ENCODE measurements around the gene PDIA6. TPM values are rescaled to one million over a fixed set of nuclear protein-coding genes. Genes with fewer than 3 reads are reported as not detected.

PDIA6 gene
- total and polyA plus RNA-seq, 2 of the 4 experiments (the other 2 are of a cell fraction) = 204 to 349 TPM

DNA sequence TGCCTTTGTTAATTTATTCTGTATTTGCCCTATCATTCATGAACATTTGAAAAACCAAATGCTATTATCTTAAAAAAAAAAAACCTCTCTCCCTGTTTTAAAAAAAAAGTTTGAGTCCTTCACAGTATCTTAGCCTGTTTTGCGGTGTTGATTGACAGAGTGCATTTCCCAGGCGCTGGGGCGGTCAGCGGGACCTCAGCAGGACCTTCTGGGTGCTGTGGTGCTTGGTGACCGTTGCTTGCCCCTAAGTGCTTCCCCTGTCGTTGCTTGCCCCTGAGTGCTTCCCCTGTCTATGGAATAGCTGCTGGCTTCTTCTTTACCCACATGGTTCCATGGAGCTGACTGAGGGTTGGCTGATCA lies 79.0 kb downstream of the PDIA6 start:
- WGBS, 2 experiments (ENCODE audit: extremely low coverage in 2 of 2, insufficient read length in 1 of 2) = no CpG with 5 or more reads among the region's 6 CpGs
- H3K9me3 ChIP-seq (ENCODE audit: control insufficient read depth, insufficient read depth, low read length) = no peaks in the 10 kb centered on the region
- no peak overlapping the region for H2BK15ac ChIP-seq (ENCODE audit: low read depth, low read length)
- H2AK5ac ChIP-seq (ENCODE audit: low read depth, low read length) = no peak overlapping the region
- intact Hi-C loops (cut with micrococcal nuclease) (no loop called here), in situ Hi-C loops (cut with MboI; ENCODE audit: low sequenced_read_pairs) (no loop called here), dilution Hi-C loops (cut with HindIII; ENCODE audit: low sequenced_read_pairs, unreplicated experiment) (no loop called here)
- H2BK20ac ChIP-seq (ENCODE audit: low read depth, low read length) = no peak overlapping the region
- ATAC-seq (ENCODE audit: low read depth) (no peak), DNase-seq (no peak)
- no peak overlapping the region for H3K56ac ChIP-seq (ENCODE audit: extremely low read depth, insufficient read depth, low read length)
- H4K91ac ChIP-seq (ENCODE audit: insufficient read depth, low read depth, low read length) = no peak overlapping the region
- H3K4me3 ChIP-seq (ENCODE audit: insufficient read depth, low read depth, low read length) = no peak overlapping the region
- H3K18ac ChIP-seq (ENCODE audit: low read depth, low read length) = no peak overlapping the region
- H3K27me3 ChIP-seq (ENCODE audit: control insufficient read depth, insufficient read depth, low read length) = peaks cover 32% of the 10 kb centered on the region
- ChIA-PET POLR2A (ENCODE audit: unreplicated experiment) (no interaction called here), CTCF (interaction anchor here (0.7 to 1.0 kb wide), 2 partner anchors 9 to 15 kb away, joined by 3 read pairs; no protein-coding TSS in a partner anchor)
- H3K36me3 ChIP-seq (ENCODE audit: control insufficient read depth, insufficient read depth, low read length) = no peaks in the 10 kb centered on the region
- no peak overlapping the region for H3K9ac ChIP-seq (ENCODE audit: low read depth, low read length)
- no peak overlapping the region for H2BK5ac ChIP-seq (ENCODE audit: low read depth, low read length, poor library complexity, severe bottlenecking)
- H4K20me1 ChIP-seq (ENCODE audit: insufficient read depth, low read length) = no peaks in the 10 kb centered on the region
- no peak overlapping the region for H3K4ac ChIP-seq (ENCODE audit: low read depth, low read length)
- H2AK9ac ChIP-seq (replicated peaks; ENCODE audit: low read depth, low read length, poor library complexity) = no peak overlapping the region
- no peak overlapping the region for H3K23ac ChIP-seq (ENCODE audit: low read depth, low read length)
- H3K27ac ChIP-seq (ENCODE audit: insufficient read depth, low read length) = no peak overlapping the region
- no peaks in the 10 kb centered on the region for H3K4me1 ChIP-seq (ENCODE audit: control insufficient read depth, insufficient read depth, low read length)
- H2BK120ac ChIP-seq (ENCODE audit: low read depth, low read length) = no peak overlapping the region
- TF ChIP-seq FOS (IDR thresholded peaks at IDR 0.05; ENCODE audit: low read depth, low read length) (no peak), USF2 (IDR thresholded peaks at IDR 0.05; ENCODE audit: low read depth, low read length) (no peak), CEBPB (IDR thresholded peaks at IDR 0.05; ENCODE audit: low read depth, low read length) (no peak), MAZ (IDR thresholded peaks at IDR 0.05; ENCODE audit: borderline replicate concordance, low read depth, low read length) (no peak), SMC3 (IDR thresholded peaks at IDR 0.05; ENCODE audit: low read depth, low read length) (no peak)
- TF ChIP-seq, protein P1, sequence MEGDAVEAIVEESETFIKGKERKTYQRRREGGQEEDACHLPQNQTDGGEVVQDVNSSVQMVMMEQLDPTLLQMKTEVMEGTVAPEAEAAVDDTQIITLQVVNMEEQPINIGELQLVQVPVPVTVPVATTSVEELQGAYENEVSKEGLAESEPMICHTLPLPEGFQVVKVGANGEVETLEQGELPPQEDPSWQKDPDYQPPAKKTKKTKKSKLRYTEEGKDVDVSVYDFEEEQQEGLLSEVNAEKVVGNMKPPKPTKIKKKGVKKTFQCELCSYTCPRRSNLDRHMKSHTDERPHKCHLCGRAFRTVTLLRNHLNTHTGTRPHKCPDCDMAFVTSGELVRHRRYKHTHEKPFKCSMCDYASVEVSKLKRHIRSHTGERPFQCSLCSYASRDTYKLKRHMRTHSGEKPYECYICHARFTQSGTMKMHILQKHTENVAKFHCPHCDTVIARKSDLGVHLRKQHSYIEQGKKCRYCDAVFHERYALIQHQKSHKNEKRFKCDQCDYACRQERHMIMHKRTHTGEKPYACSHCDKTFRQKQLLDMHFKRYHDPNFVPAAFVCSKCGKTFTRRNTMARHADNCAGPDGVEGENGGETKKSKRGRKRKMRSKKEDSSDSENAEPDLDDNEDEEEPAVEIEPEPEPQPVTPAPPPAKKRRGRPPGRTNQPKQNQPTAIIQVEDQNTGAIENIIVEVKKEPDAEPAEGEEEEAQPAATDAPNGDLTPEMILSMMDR (conservative IDR thresholded peaks at IDR 0.05; ENCODE audit: low read depth, low read length) = no peak
- H3K4me2 ChIP-seq (ENCODE audit: low read depth, low read length) = no peak overlapping the region
- no peak overlapping the region for H4K8ac ChIP-seq (ENCODE audit: low read depth in 2 of 2, low read length in 2 of 2)
- H3K9me1 ChIP-seq (ENCODE audit: insufficient read depth, low read length) = no peaks in the 10 kb centered on the region
- BruUV-seq (replicated peaks) = no TSS peak
- no peak overlapping the region for H4K5ac ChIP-seq (ENCODE audit: low read depth, low read length)
- H2AFZ ChIP-seq (replicated peaks; ENCODE audit: low read length, poor library complexity) = no peak overlapping the region
- H3K14ac ChIP-seq (replicated peaks; ENCODE audit: low read depth, low read length) = no peak overlapping the region
- no peaks in the 10 kb centered on the region for H3K79me1 ChIP-seq (ENCODE audit: low read depth in 1 of 2, low read length in 2 of 2)

Small RNA genes lying within 50 kb of the gene (microRNA-seq; reads per million reads assigned to microRNA genes)
- gene RNU7-138P (ENCODE audit: insufficient read depth, insufficient read length) (not detected), gene RNU7-176P (ENCODE audit: insufficient read depth, insufficient read length) (not detected)

Small RNA genes lying within 50 kb of the gene (small RNA-seq; reads per million reads assigned to genes)
- gene RNU7-138P (0 to 6.6 (median 0.15) reads per million in 5 experiments), gene RNU7-176P (0 reads per million in 5 experiments)

Other genes with a start within 250 kb of the PDIA6 start
- gene NOL10, start 122.8 kb downstream of the PDIA6 start, total RNA-seq (2012; rRNA removed) = 60.5 and 60.9 TPM in 2 replicates
- 10.3 and 12.7 TPM in 2 replicates for gene NOL10, start 122.8 kb downstream of the PDIA6 start, polyA plus RNA-seq (2012; rRNA removed)
- not detected in 2 replicates for gene ATP6V1C2, start 91.2 kb downstream of the PDIA6 start, total RNA-seq (2012; rRNA removed)
- 0.04 TPM in 1 of 2 replicates, not detected in the other for gene ATP6V1C2, start 91.2 kb downstream of the PDIA6 start, polyA plus RNA-seq (2012; rRNA removed)
- 0.54 and 0.56 TPM in 2 replicates for gene KCNF1, start 99.1 kb upstream of the PDIA6 start, total RNA-seq (2012; rRNA removed)
- gene KCNF1, start 99.1 kb upstream of the PDIA6 start, polyA plus RNA-seq (2012; rRNA removed) = 1.4 TPM in 2 replicates